K562 (cell line): ENCODE data around the gene RNF207. TPM values are rescaled to one million over a fixed set of nuclear protein-coding genes. Genes with fewer than 3 reads are reported as not detected.

ENCODE experiments used
- ARID2 ChIP-seq: fragments of 450-650 bp; IDR thresholded peaks from 2 replicates; pipeline ENCODE4 v1.6.1; 2017; ENCODE audit warnings: antibody characterized with exemption, mild to moderate bottlenecking
- CTBP1 ChIP-seq: fragments of 450-650 bp; IDR thresholded peaks from 2 replicates; pipeline ENCODE4 v1.6.1; 2016; ENCODE audit warnings: borderline replicate concordance
- CTCFL ChIP-seq: IDR thresholded peaks from 2 replicates; pipeline ENCODE4 v1.6.1; 2011; ENCODE audit warnings: borderline replicate concordance, low read depth, mild to moderate bottlenecking, moderate library complexity, low read length; ENCODE audit not compliant: insufficient read depth, poor library complexity, severe bottlenecking
- CXXC5 ChIP-seq: fragments of 250-450 bp; sonication (Bioruptor Pico); IDR thresholded peaks from 2 replicates; pipeline ENCODE4 v1.8.0; 2022; ENCODE audit warnings: inconsistent platforms, mild to moderate bottlenecking, moderate library complexity
- DEAF1 ChIP-seq: fragments of 450-650 bp; formaldehyde crosslinking; IDR thresholded peaks from 2 replicates; pipeline ENCODE4 v1.4.0; 2020; ENCODE audit warnings: mild to moderate bottlenecking, moderate library complexity
- ETV5 ChIP-seq: sonication (generic); formaldehyde crosslinking; IDR thresholded peaks from 2 replicates; pipeline ENCODE4 v1.4.0; 2020; ENCODE audit warnings: low read depth, mild to moderate bottlenecking, missing genetic modification reagents
- GTF2F1 ChIP-seq: IDR thresholded peaks from 2 replicates; pipeline ENCODE4 v1.6.1; 2011; ENCODE audit warnings: low read depth, low read length, improper control_type of control experiment
- HDGF ChIP-seq: fragments of 450-650 bp; IDR thresholded peaks from 2 replicates; pipeline ENCODE4 v1.6.1; 2016
- MIER1 ChIP-seq: fragments of 450-650 bp; IDR thresholded peaks from 2 replicates; pipeline ENCODE4 v1.6.1; 2016; ENCODE audit warnings: antibody characterized with exemption, mild to moderate bottlenecking, low read depth
- NRF1 ChIP-seq, 2 experiments: fragments of 450-650 bp; IDR thresholded peaks in 1 of 2; conservative IDR thresholded peaks in 1 of 2; 2 replicates each; pipeline ENCODE4 v1.6.1; 2014; ENCODE audit warnings: mild to moderate bottlenecking in 2 of 2
- RBBP5 ChIP-seq: fragments of 200-600 bp; sonication (generic); IDR thresholded peaks from 2 replicates; pipeline ENCODE4 v1.6.1; 2012; ENCODE audit warnings: borderline replicate concordance, mild to moderate bottlenecking, low read length, control low read depth, inconsistent platforms; ENCODE audit not compliant: insufficient read depth, poor library complexity, severe bottlenecking
- SMARCA4 ChIP-seq: fragments of 450-650 bp; IDR thresholded peaks from 2 replicates; pipeline ENCODE4 v1.6.1; 2016
- SP2 ChIP-seq: IDR thresholded peaks from 2 replicates; pipeline ENCODE4 v1.6.1; 2011; ENCODE audit warnings: mild to moderate bottlenecking, low read depth, low read length, moderate library complexity; ENCODE audit not compliant: poor library complexity, severe bottlenecking; ENCODE audit errors: extremely low read depth
- TFAP4 ChIP-seq: sonication (generic); formaldehyde crosslinking; IDR thresholded peaks from 2 replicates; pipeline ENCODE4 v1.8.0; 2022; ENCODE audit warnings: missing genetic modification reagents, mild to moderate bottlenecking, moderate library complexity, borderline replicate concordance
- VEZF1 ChIP-seq: fragments of 200-800 bp; sonication (Bioruptor generic); IDR thresholded peaks from 2 replicates; pipeline ENCODE4 v1.6.1; 2017; ENCODE audit warnings: missing genetic modification characterization, missing compliant biosample characterization
- XRCC4 ChIP-seq: IDR thresholded peaks from one replicate; pipeline ENCODE4 v1.6.1; 2011; ENCODE audit not compliant: insufficient read depth, insufficient read length; ENCODE audit errors: extremely low read depth
- YY1 ChIP-seq, 3 experiments: IDR thresholded peaks; 2 replicates each; pipeline ENCODE4 v1.6.1; 2011; ENCODE audit warnings: low read length in 2 of 3, mild to moderate bottlenecking in 2 of 3, moderate library complexity in 2 of 3, borderline replicate concordance in 1 of 3, control low read depth in 1 of 3, low read depth in 1 of 3; ENCODE audit not compliant: insufficient read depth in 3 of 3, insufficient replicate concordance in 2 of 3, control insufficient read depth in 1 of 3, insufficient read length in 1 of 3; ENCODE audit errors: extremely low read depth in 1 of 3
- ZNF586 ChIP-seq: fragments of 450-650 bp; formaldehyde crosslinking; conservative IDR thresholded peaks from 2 replicates; pipeline ENCODE4 v1.4.0; 2020; ENCODE audit warnings: mild to moderate bottlenecking, moderate library complexity
- ZNF75A ChIP-seq: fragments of 450-650 bp; formaldehyde crosslinking; IDR thresholded peaks from 2 replicates; pipeline ENCODE4 v1.4.0; 2020; ENCODE audit warnings: mild to moderate bottlenecking
- polyA plus RNA-seq, 8 experiments: library from polyadenylated mRNA; depleted of rRNA in 4 of 8; stranded (reverse) in 5 of 8; unstranded in 3 of 8; fragments of >200 nt; fragmentation: Nextera tagmentation in 2 of 8; fragmentation: Illumina TruSeq in 1 of 8; extraction: Ambion mirVana in 2 of 8; extraction: Trizol in 1 of 8; gene quantifications; 2 replicates each; pipeline versions ENCODE4 v1.2.1 to v1.2.3, GENCODE V29; 2011 to 2014; ENCODE audit warnings: inconsistent platforms in 1 of 8, missing spikeins in 1 of 8
- total RNA-seq, 7 experiments: library from RNA; depleted of rRNA in 6 of 7; stranded (reverse); fragments of >200 nt in 6 of 7; fragmentation: Illumina TruSeq in 2 of 7; extraction: Trizol in 2 of 7; gene quantifications; 2 replicates each; pipeline versions ENCODE4 v1.2.1 to v1.2.3, GENCODE V29; 2011 to 2021; ENCODE audit warnings: low replicate concordance in 1 of 7

RNF207 gene
- total and polyA plus RNA-seq, 9 of the 15 experiments (the other 6 are each of a cell fraction or from before 2014, with no cell fraction given), result 2.7 to 30.6 (median 12.9) TPM

GRCh38 chr1:6246497-6247467, 40.9 kb downstream of the RNF207 start (continued):
- TF ChIP-seq NRF1 (conservative IDR thresholded peaks at IDR 0.05 in 1 of 2, IDR thresholded peaks at IDR 0.05 in 1 of 2) (0 out of 4 replicates have a peak, but pooled peaks of 1 of the 2 experiments have one; percentile 6), CTBP1 (peak; percentile 26; the same call in 1 of the 2 replicates), TFAP4 (CRISPR knock-in tag) (peak; percentile 33; the same call in 1 of the 2 replicates), YY1 (IDR thresholded peaks at IDR 0.05; ENCODE audit: borderline replicate concordance in 1 of 3, control insufficient read depth in 1 of 3, extremely low read depth in 1 of 3, insufficient read depth in 3 of 3, insufficient read length in 1 of 3, insufficient replicate concordance in 2 of 3, low read depth in 1 of 3, low read length in 2 of 3) (peak in 1 of 3 experiments; percentile 58), ZNF586 (no peak), ARID2 (peak; percentile 95), GTF2F1 (0 out of 2 replicates have a peak, but pooled peaks have one; percentile 45), RBBP5 (no peak), SMARCA4 (no peak), ZNF75A (CRISPR knock-in tag) (no peak), MIER1 (peak; percentile 65; the same call in 1 of the 2 replicates), DEAF1 (peak; percentile 96), SP2 (no peak), VEZF1 (CRISPR knock-in tag) (peak; percentile 80), ETV5 (CRISPR knock-in tag) (peak; percentile 65; the same call in 1 of the 2 replicates), CTCFL (peak; percentile 51), HDGF (peak; percentile 60; the same call in 1 of the 2 replicates), CXXC5 (CRISPR knock-in tag) (peak; percentile 11; the same call in 1 of the 2 replicates), XRCC4 (no peak)
